NCI-H526 (cell line): ENCODE results near the gene LRRC3.
A peak's percentile ranks its signal among the peaks of the same experiment; 100 is the strongest.

Experiments used
- DNase-seq, 2 experiments: peaks; one replicate each; lab custom pipeline; 2025; lab: John Stamatoyannopoulos, UW

The LRRC3 gene

GRCh38 chr21:44479556-44480199 is 24.4 kb downstream of the LRRC3 start:
- peak in 1 of 2 experiments; percentile 40 for DNase-seq

- no peak for DNase-seq
These were observed 25.1 kb downstream of the LRRC3 start for GRCh38 chr21:44480200-44481053.

GRCh38 chr21:44482581-44483287 is 27.4 kb downstream of the LRRC3 start:
- DNase-seq: no peak

DNA sequence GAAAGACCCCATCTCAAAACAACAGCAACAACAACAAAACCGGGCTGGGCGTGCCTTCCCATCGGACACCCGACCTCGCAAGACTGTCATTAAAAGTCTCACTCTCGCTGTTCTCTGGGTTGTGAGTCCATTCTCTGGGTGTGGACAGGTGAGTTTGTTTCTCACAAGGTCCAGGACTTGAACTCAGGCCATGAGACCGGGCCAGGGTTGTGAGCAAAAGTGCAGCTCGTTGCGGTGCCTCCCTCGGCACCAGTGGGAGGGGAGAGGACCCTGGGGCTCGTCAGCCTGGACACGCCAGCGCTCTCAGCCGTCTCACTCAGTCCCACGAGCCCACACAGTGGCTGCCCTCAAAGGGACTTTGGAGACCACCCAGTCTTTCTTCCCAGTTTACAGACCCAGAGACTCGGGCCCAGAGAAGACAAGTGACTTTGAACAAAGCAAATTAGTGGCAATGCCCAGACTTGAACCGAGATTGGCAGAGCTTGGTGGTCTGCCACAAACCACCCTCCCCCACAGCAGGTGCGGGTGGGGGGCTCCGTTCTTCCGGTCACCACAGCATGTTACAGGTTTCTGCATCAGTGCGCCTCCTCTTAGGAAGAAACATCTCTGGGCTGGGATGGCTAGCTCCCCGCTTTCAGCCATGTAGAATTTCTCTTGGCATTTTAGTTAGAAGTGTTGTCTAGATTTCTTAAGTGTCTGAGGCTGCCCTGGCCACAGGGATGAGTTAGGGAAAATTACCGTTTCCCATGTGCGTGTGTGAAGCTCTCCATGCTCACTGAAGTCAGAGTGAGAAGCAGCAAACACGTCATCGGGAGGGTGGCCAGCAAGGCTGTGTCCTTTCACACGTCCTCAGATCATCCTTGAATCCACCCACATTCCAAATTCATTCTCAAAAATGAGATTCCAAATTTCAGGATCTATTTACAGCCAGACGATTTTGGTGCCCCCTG is 28.3 kb downstream of the LRRC3 start:
- no peak for DNase-seq

DNA sequence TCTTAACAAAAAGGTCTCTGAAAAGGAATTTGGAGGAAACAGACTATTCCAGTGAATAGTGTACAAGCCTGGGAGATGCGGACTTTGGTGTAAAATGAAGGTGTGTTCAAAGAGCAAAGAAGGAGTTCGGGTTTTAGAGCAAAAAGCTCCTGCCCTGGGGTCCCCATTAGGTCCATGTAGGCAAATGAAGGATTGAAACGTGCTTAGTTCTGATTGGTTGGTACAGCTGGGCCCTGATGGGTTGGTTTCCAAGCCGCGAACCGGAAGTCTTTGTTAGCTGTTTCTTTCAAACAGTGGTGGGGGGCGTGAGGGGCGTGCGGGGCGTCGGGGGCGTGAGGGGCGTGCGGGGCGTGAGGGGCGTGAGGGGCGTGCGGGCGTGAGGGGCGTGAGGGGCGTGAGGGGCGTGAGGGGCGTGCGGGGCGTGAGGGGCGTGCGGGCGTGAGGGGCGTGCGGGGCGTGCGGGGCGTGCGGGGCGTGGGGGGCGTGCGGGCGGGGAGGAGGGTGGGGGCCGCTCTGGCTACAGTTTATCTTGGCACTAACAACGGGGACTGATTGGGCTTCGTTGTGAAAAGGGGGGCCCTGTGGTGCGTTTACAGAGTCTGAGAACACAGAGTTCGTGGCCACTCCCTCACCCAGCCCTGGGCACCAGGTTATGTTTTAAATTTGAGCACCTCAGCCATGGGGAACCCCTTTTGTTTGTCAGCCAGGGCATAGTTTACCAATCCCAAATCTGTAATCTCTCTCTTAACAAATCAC is 29.4 kb downstream of the LRRC3 start:
- DNase-seq: no peak

- DNase-seq: peak; percentile 40 to 75
These were observed 30.0 kb downstream of the LRRC3 start for GRCh38 chr21:44485254-44485793.

- no peak for DNase-seq
These were observed 30.5 kb downstream of the LRRC3 start for GRCh38 chr21:44485796-44486195.

- DNase-seq: no peak
These were observed 31.0 kb downstream of the LRRC3 start for GRCh38 chr21:44486302-44486701.

DNA sequence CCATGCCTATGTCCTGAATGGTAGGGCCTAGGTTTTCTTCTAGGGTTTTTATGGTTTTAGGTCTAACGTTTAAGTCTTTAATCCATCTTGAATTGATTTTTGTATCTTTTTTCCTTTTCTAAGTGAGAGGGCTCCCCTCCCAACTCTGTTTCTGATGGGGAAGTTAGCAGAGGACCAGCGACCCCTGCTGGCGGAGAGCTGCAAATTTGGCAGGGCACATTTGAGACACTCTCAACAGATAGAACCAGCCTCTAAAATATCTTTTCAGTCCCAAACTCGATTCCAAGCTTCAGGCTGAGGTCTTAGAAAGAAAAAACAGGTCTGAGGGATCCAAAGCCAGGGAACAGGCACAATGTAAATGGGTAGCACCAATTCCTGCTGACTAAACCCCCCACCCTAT is 32.5 kb downstream of the LRRC3 start:
- DNase-seq: peak in 1 of 2 experiments; percentile 25

- DNase-seq: peak in 1 of 2 experiments; percentile 30
These were observed 34.7 kb downstream of the LRRC3 start for GRCh38 chr21:44489962-44490361.

GRCh38 chr21:44490405-44490804 is 35.1 kb downstream of the LRRC3 start:
- no peak for DNase-seq

DNA sequence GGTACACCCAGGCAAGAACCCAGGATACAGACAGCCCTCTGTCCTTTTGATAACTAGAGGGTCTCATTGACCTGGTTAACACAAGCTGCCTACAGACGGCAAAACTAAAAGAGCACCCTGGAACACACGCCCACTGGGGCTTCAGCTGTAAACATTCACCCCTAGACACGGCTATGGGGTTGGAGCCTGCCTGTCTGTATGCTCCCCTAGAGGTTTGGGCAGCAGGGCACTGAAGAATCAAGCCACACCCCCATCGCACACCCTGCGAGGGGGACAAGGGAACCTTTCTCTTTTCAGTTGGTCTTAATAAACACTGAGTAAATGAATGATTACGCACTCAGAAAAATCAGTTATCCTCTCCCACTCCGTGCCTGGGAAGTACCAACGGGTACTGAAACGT is 35.5 kb downstream of the LRRC3 start:
- no peak for DNase-seq

GRCh38 chr21:44492567-44493385 is 37.5 kb downstream of the LRRC3 start:
- DNase-seq: no peak

DNA sequence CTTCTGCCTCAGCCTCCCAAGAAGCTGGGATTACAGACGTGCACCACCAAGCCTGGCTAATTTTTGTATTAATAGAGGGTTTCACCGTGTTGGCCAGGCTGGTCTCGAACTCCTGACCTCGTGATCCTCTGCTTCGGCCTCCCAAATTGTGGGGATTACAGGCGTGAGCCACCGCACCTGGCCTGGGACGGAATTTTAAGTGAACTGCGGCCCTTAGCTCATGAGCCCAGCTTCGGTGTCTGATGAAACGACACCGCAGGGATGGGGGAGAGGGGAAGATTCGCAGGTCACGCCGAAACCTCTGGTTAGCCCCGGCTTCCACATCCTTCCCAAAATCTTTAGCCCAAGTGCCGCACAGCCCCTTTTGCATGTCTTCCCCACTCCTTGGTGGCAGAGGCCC is 39.1 kb downstream of the LRRC3 start:
- no peak for DNase-seq

- DNase-seq: no peak
These were observed 39.6 kb downstream of the LRRC3 start for GRCh38 chr21:44494956-44495355.

DNA sequence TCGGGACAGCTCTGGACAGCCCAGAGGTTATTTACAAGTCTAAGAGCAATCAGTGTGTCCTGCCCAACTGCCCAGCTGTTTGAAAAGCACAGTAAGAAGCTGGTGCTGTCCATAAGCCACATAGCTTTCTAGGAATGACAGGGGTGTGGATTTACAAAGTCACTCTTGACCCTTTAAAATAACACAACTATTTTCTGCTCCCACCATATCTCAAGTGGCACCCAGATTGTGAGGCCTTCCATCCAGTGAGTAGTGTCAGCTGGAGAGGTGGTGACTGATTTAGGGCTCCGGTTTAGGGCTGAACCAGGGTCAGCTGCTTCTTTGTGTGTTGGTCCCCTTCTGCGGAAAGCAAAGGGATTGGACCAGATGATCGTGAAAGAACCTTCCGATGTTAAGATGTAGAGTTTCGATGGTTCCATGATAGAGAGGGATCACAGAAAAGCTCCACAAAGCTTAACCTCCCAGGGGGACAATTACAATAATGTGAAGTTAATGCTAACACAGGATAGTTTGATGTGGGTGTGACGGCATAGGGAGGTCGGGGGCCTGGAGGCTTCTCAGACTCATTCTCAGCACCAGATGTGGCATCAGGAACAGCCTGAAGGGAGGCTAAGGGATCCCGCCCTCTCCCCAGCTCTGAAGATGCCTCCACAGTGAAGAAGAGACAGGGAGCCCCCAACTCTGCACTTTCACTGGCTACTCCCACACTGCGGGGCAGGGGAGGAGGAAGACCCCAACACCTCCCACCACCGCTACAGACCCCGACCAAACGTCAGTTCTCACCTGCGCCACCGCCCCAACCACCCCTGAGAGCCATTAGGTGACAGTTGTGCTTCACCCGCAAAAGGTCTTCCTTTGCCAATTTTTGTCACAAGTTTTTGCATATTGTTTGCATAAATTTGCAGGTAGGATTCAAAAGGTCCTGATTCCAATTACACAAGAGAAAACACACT is 40.6 kb downstream of the LRRC3 start:
- DNase-seq: peak; percentile 79 to 80

- peak in 1 of 2 experiments; percentile 16 for DNase-seq
These were observed 41.5 kb downstream of the LRRC3 start for GRCh38 chr21:44496564-44497550.
